ENCODE data around the gene CLEC1A. TPM values are rescaled to one million over a fixed set of nuclear protein-coding genes. Genes with fewer than 3 reads are reported as not detected.

CLEC1A gene
- total RNA-seq, 1 donor from 2014 or later: not detected

Other genes starting within 250 kb of the CLEC1A start
- 13.0 and 13.1 TPM in 2 replicates for gene CLEC2B, start 229.6 kb downstream of the CLEC1A start, total RNA-seq
- not detected in 2 replicates for gene KLRF2, start 217.5 kb downstream of the CLEC1A start, total RNA-seq
- gene CLEC2A, start 166.6 kb downstream of the CLEC1A start, total RNA-seq: not detected in 2 replicates
- 0.28 TPM in 1 of 2 replicates, not detected in the other for gene CLEC12A, start 127.6 kb downstream of the CLEC1A start, total RNA-seq
- gene CLEC1B, start 99.9 kb downstream of the CLEC1A start, total RNA-seq: not detected in 2 replicates
- gene CLEC12B, start 88.4 kb downstream of the CLEC1A start, total RNA-seq: not detected in 2 replicates
- gene CLEC9A, start 68.3 kb downstream of the CLEC1A start, total RNA-seq: not detected in 2 replicates
- not detected in 2 replicates for gene CLEC7A, start 31.2 kb upstream of the CLEC1A start, total RNA-seq
- gene OLR1, start 73.1 kb upstream of the CLEC1A start, total RNA-seq: not detected in 2 replicates
- gene TMEM52B, start 80.0 kb upstream of the CLEC1A start, total RNA-seq: not detected in 2 replicates
- gene GABARAPL1, start 113.9 kb upstream of the CLEC1A start, total RNA-seq: 1.5 and 2.6 TPM in 2 replicates
- 1.2 and 1.7 TPM in 2 replicates for gene KLRD1, start 208.9 kb upstream of the CLEC1A start, total RNA-seq

Measured in activated CD4-positive, alpha-beta T cell treated with anti-CD3 and anti-CD28 coated beads, Interleukin-2, amount 10 ng/mL, durations not matched to agents 24 days and 14 days (primary cell).